ENCODE results near the gene NDUFAF2. TPM values are rescaled to one million over a fixed set of nuclear protein-coding genes. Genes with fewer than 3 reads are reported as not detected.

The NDUFAF2 gene
- 5.6 and 6.2 TPM in 2 replicates for total RNA-seq (2013; cell fraction: nucleolus; rRNA removed)
- 22.4 and 30.3 TPM in 2 replicates for total RNA-seq (2014; rRNA removed)
- 73.1 and 74.2 TPM in 2 replicates for total RNA-seq (2014; rRNA removed; fragmentation: Illumina TruSeq; extraction: Trizol)
- total RNA-seq (2021) = 37.6 and 38.5 TPM in 2 replicates
- 16.5 TPM for polyA plus RNA-seq (2011; ENCODE audit: low read depth)
- polyA plus RNA-seq (2011; rRNA removed) = 38.1 and 47.6 TPM in 2 replicates
- 8.6 and 14.0 TPM in 2 replicates for polyA plus RNA-seq (2011; cell fraction: cytosol; rRNA removed)
- polyA plus RNA-seq (2011; cell fraction: nucleus; rRNA removed) = 10.7 and 11.3 TPM in 2 replicates
- polyA plus RNA-seq (2012) = 23.9 and 29.7 TPM in 2 replicates
- 64.8 and 70.5 TPM in 2 replicates for polyA plus RNA-seq (2014; fragmentation: Illumina TruSeq; extraction: Trizol)
- polyA plus RNA-seq (2014; fragmentation: Nextera tagmentation; extraction: Ambion mirVana) = 100 to 1,000 TPM; 111 to 121 TPM
- 38.4 and 51.5 TPM in 2 replicates for polyA plus RNA-seq (2014; rRNA removed)
- 10 to 100 TPM; 65.8 to 70.6 TPM for polyA plus RNA-seq (2016; fragmentation: Nextera tagmentation; extraction: Ambion mirVana)
- polyA minus RNA-seq (2011; rRNA and poly(A)+ RNA removed) = 2.7 and 3.2 TPM in 2 replicates
- 17.5 and 26.3 TPM in 2 replicates for polyA minus RNA-seq (2011; cell fraction: cytosol; rRNA and poly(A)+ RNA removed)
- 8.5 and 18.0 TPM in 2 replicates for polyA minus RNA-seq (2011; cell fraction: nucleus; rRNA and poly(A)+ RNA removed)
- Bru-seq, nascent RNA = percentile 63 among the genes with signal in this experiment
- BruChase-seq, experiment 1, labeled RNA remaining after a 6-hour chase = percentile 53 among the genes with signal in this experiment
- BruChase-seq, experiment 2, labeled RNA remaining after a 2-hour chase = percentile 57 among the genes with signal in this experiment
- long read RNA-seq, experiment 1, transcript NDUFAF2-201 (4 exons, 719 nt) = major isoform, 18 of 27 reads
- long read RNA-seq, experiment 1, partial matches to known transcripts = 2 of 27 reads
- long read RNA-seq, experiment 1, other reads (novel, unspliced or antisense) = 5 of 27 reads
- long read RNA-seq, experiment 2, transcript NDUFAF2-201 (4 exons, 719 nt) = major isoform, 10 of 32 reads
- long read RNA-seq, experiment 2, partial matches to known transcripts = 16 of 32 reads
- long read RNA-seq, experiment 2, other reads (novel, unspliced or antisense) = 6 of 32 reads

GRCh38 chr5:60944904-60945812, at the start of gene NDUFAF2, which contains the start of gene ERCC8:
Gene NDUFAF2, plus strand, starts transcription at chr5:60945205. Its CDS starts 51 bp downstream, at chr5:60945256.
Gene ERCC8, minus strand, starts transcription at chr5:60945070. Its CDS starts 62 bp downstream, at chr5:60945008.
- SMC1A ChIA-PET (ENCODE audit: uncharacterized antibody, unreplicated experiment) = interaction anchor here (0.5 to 2.0 kb wide), 7 partner anchors 9 to 1145 kb away, joined by 3 to 6 read pairs (median 4); no protein-coding TSS in a partner anchor
- peak within 1 kb of the TSS; percentile 88 for H2AFZ ChIP-seq (ENCODE audit: control insufficient read depth, low read depth, low read length)
- WGBS (ENCODE audit: insufficient coverage, insufficient replicate concordance, low lambda C conversion rate, missing lambda C conversion rate) = 2% methylated on average over 64 of the region's 64 CpGs
- H3K4me1 ChIP-seq (ENCODE audit: control insufficient read depth, insufficient read depth, low read length) = no peaks in the 10 kb centered on the region
- in situ Hi-C loops (cut with MboI) (loop anchor here (25.0 kb wide), 1 partner anchor 258 kb away; no protein-coding TSS in a partner anchor), intact Hi-C loops (cut with micrococcal nuclease; ENCODE audit: unreplicated experiment) (loop anchor here (5.0 kb wide), 3 partner anchors 248 to 643 kb away; partner anchors contain the start of gene ZSWIM6)
- POLR2A ChIA-PET = no interaction called here
- FAIRE-seq = peak; percentile 93
- CTCF ChIA-PET = interaction anchor here (1.4 to 3.2 kb wide), 2 partner anchors 14 to 16 kb away, joined by 3 to 18 read pairs; no protein-coding TSS in a partner anchor
- H3K36me3 ChIP-seq (ENCODE audit: control insufficient read depth in 2 of 2, insufficient read depth in 2 of 2, low read length in 1 of 2) = no peaks in the 10 kb centered on the region; a peak in 1 of 4 replicates
- peak within 1 kb of the TSS; percentile 98 for H3K4me3 ChIP-seq
- BruUV-seq (replicated peaks) = TSS peak; percentile 75
- DNase-seq (ENCODE audit: low read depth, low spot score) = peak; percentile 73
- ATAC-seq = peak; percentile 98
- RAD21 ChIA-PET (ENCODE audit: unreplicated experiment) = interaction anchor here (1.7 kb wide), 1 partner anchor 14 kb away, joined by 6 read pairs; no protein-coding TSS in a partner anchor
- no peaks in the 10 kb centered on the region for H4K20me1 ChIP-seq (ENCODE audit: control insufficient read depth, insufficient read depth)
- H3K79me2 ChIP-seq (ENCODE audit: control insufficient read depth, insufficient read depth, low read length) = peaks cover 53% of the 10 kb centered on the region
- H3K9ac ChIP-seq (ENCODE audit: control insufficient read depth, insufficient read depth, low read length) = peak within 1 kb of the TSS; percentile 82
- no peaks in the 10 kb centered on the region for H3K27me3 ChIP-seq (replicated peaks in 1 of 2; ENCODE audit: control insufficient read depth in 2 of 2, insufficient read depth in 2 of 2, low read length in 1 of 2)
- no peaks in the 10 kb centered on the region; the same call in 1 of the 3 replicates for H3K9me3 ChIP-seq (replicated peaks; ENCODE audit: control insufficient read depth, insufficient read depth, low read length)
- peak within 1 kb of the TSS; percentile 83 for H3K27ac ChIP-seq (ENCODE audit: control insufficient read depth, insufficient read depth)
- H3K4me2 ChIP-seq (ENCODE audit: control insufficient read depth, insufficient read depth) = peak within 1 kb of the TSS; percentile 93
- TF ChIP-seq RELA (IDR thresholded peaks at IDR 0.05; ENCODE audit: borderline replicate concordance, partially characterized antibody) (peak; percentile 27), SMAD5 (IDR thresholded peaks at IDR 0.05; ENCODE audit: low read depth) (0 out of 2 replicates have a peak, but pooled peaks have one; percentile 55), KDM1A (IDR thresholded peaks at IDR 0.05; ENCODE audit: borderline replicate concordance) (no peak), GATAD2B (conservative IDR thresholded peaks at IDR 0.05; ENCODE audit: low read depth) (peak; percentile 53; the same call in 1 of the 2 replicates), NRF1 (conservative IDR thresholded peaks at IDR 0.05; ENCODE audit: low read depth, low read length) (no peak), IKZF1 (conservative IDR thresholded peaks at IDR 0.05) (peak; percentile 53; the same call in 1 of the 2 replicates), ZBTB4 (CRISPR knock-in tag; IDR thresholded peaks at IDR 0.05) (no peak), HDAC2 (IDR thresholded peaks at IDR 0.05) (peak; percentile 37; the same call in 1 of the 2 replicates), HDAC6 (IDR thresholded peaks at IDR 0.05; ENCODE audit: unreplicated experiment) (peak; percentile 64), TAF1 (IDR thresholded peaks at IDR 0.05; ENCODE audit: borderline replicate concordance, low read depth, low read length) (peak; percentile 55; the same call in 1 of the 2 replicates), IRF5 (IDR thresholded peaks at IDR 0.05; ENCODE audit: borderline replicate concordance) (no peak), SMARCA5 (IDR thresholded peaks at IDR 0.05) (0 out of 2 replicates have a peak, but pooled peaks have one; percentile 29), POLR2A (IDR thresholded peaks at IDR 0.05; ENCODE audit: low read depth, low read length) (peak; percentile 78), MAX (IDR thresholded peaks at IDR 0.05; ENCODE audit: low read depth, low read length) (peak; percentile 69)
